PFSK-1 (cell line): ENCODE data around the gene ULK4.

Source experiments
- POLR2AphosphoS5 ChIP-seq: IDR thresholded peaks from 2 replicates; pipeline ENCODE4 v1.6.1; 2012; ENCODE audit warnings: low read depth, mild to moderate bottlenecking, control low read depth, low read length, moderate library complexity
- REST ChIP-seq, 2 experiments: IDR thresholded peaks; 2 replicates each; pipeline versions ENCODE4 v1.6.1 to v1.8.0; 2011 to 2012; ENCODE audit warnings: low read depth in 2 of 2, low read length in 2 of 2, control low read depth in 1 of 2, inconsistent platforms in 1 of 2, mild to moderate bottlenecking in 1 of 2, moderate library complexity in 1 of 2; ENCODE audit not compliant: insufficient read depth in 1 of 2
- SIN3A ChIP-seq: IDR thresholded peaks from 2 replicates; pipeline ENCODE4 v1.6.1; 2012; ENCODE audit warnings: mild to moderate bottlenecking, low read length, moderate library complexity, borderline replicate concordance; ENCODE audit not compliant: insufficient read depth
- TAF1 ChIP-seq: IDR thresholded peaks from 2 replicates; pipeline ENCODE4 v1.6.1; 2012; ENCODE audit warnings: low read length, control low read depth, borderline replicate concordance; ENCODE audit not compliant: insufficient read depth

- TF ChIP-seq POLR2AphosphoS5 (no peak), TAF1 (no peak), SIN3A (no peak), REST (IDR thresholded peaks at IDR 0.05; ENCODE audit: insufficient read depth in 1 of 2, low read depth in 2 of 2, low read length in 2 of 2) (no peak)
Observed at GRCh38 chr3:41653571-41654239, 308.2 kb downstream of the ULK4 start.
